Endothelial cell (in vitro differentiated cells): Measurements from ENCODE around the gene PDE4B. TPM values are rescaled to one million over a fixed set of nuclear protein-coding genes. Genes with fewer than 3 reads are reported as not detected.
A peak's percentile ranks its signal among the peaks of the same experiment; 100 is the strongest.
"Not testable (repeated sequence)": the region's sequence is repeated elsewhere in the genome, so short reads cannot be mapped to it uniquely, and the experiment has no call there.

ENCODE experiments used
- DNase-seq: peaks from one replicate; pipeline ENCODE4 v3.0.0; 2021; ENCODE audit warnings: low spot score
- H3K27ac Mint-ChIP-seq: one replicate; pipeline ENCODE4 v1.8.0; 2021; ENCODE audit warnings: mixed read lengths, inconsistent platforms; ENCODE audit not compliant: unreplicated experiment
- H3K27me3 Mint-ChIP-seq: one replicate; pipeline ENCODE4 v1.8.0; 2021; ENCODE audit warnings: mild to moderate bottlenecking, moderate library complexity, mixed read lengths, inconsistent platforms; ENCODE audit not compliant: unreplicated experiment
- H3K36me3 Mint-ChIP-seq: one replicate; pipeline ENCODE4 v1.8.0; 2021; ENCODE audit warnings: mild to moderate bottlenecking, low read depth, mixed read lengths, inconsistent platforms; ENCODE audit not compliant: unreplicated experiment
- H3K4me1 Mint-ChIP-seq: one replicate; pipeline ENCODE4 v1.8.0; 2021; ENCODE audit warnings: mild to moderate bottlenecking, mixed read lengths, inconsistent platforms; ENCODE audit not compliant: unreplicated experiment
- H3K4me3 Mint-ChIP-seq: one replicate; pipeline ENCODE4 v1.8.0; 2021; ENCODE audit warnings: mild to moderate bottlenecking, mixed read lengths, inconsistent platforms; ENCODE audit not compliant: unreplicated experiment
- H3K9me3 Mint-ChIP-seq: one replicate; pipeline ENCODE4 v1.8.0; 2021; ENCODE audit warnings: mixed read lengths, inconsistent platforms; ENCODE audit not compliant: unreplicated experiment
- total RNA-seq: library from RNA; stranded (reverse); fragmentation: NEBNext Ultra II Directional; extraction: Animal tissue kit (Norgen Biotek cat#: 25700); gene quantifications from one replicate; pipeline ENCODE4 v1.2.1, GENCODE V29; 2021; ENCODE audit not compliant: unreplicated experiment
- TF ChIP-seq, protein P1 (sequence below): fragments of 200-600 bp; sonication (generic); IDR thresholded peaks from one replicate; pipeline ENCODE4 v1.5.0; 2021; ENCODE audit warnings: antibody characterized with exemption; ENCODE audit not compliant: unreplicated experiment

Gene PDE4B
- total RNA-seq, 1 donor from 2014 or later = 45.6 TPM

GRCh38 chr1:65844296-65844695 lies 51.6 kb downstream of the PDE4B start:
- no peaks in the 10 kb centered on the region for H3K4me1 Mint-ChIP-seq
- TF ChIP-seq, protein P1, sequence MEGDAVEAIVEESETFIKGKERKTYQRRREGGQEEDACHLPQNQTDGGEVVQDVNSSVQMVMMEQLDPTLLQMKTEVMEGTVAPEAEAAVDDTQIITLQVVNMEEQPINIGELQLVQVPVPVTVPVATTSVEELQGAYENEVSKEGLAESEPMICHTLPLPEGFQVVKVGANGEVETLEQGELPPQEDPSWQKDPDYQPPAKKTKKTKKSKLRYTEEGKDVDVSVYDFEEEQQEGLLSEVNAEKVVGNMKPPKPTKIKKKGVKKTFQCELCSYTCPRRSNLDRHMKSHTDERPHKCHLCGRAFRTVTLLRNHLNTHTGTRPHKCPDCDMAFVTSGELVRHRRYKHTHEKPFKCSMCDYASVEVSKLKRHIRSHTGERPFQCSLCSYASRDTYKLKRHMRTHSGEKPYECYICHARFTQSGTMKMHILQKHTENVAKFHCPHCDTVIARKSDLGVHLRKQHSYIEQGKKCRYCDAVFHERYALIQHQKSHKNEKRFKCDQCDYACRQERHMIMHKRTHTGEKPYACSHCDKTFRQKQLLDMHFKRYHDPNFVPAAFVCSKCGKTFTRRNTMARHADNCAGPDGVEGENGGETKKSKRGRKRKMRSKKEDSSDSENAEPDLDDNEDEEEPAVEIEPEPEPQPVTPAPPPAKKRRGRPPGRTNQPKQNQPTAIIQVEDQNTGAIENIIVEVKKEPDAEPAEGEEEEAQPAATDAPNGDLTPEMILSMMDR = no peak
- H3K27ac Mint-ChIP-seq = no peak overlapping the region
- no peak overlapping the region for H3K4me3 Mint-ChIP-seq
- no peaks in the 10 kb centered on the region for H3K27me3 Mint-ChIP-seq
- no peaks in the 10 kb centered on the region for H3K9me3 Mint-ChIP-seq
- no peak for DNase-seq
- no peaks in the 10 kb centered on the region for H3K36me3 Mint-ChIP-seq

- no peaks in the 10 kb centered on the region for H3K36me3 Mint-ChIP-seq
- no peak overlapping the region for H3K4me3 Mint-ChIP-seq
- H3K4me1 Mint-ChIP-seq = no peaks in the 10 kb centered on the region
- no peak overlapping the region for H3K27ac Mint-ChIP-seq
- no peak for DNase-seq
- H3K27me3 Mint-ChIP-seq = no peaks in the 10 kb centered on the region
- TF ChIP-seq, protein P1 = no peak
- no peaks in the 10 kb centered on the region for H3K9me3 Mint-ChIP-seq
Measured at GRCh38 chr1:65844821-65845534, 52.3 kb downstream of the PDE4B start.

DNA sequence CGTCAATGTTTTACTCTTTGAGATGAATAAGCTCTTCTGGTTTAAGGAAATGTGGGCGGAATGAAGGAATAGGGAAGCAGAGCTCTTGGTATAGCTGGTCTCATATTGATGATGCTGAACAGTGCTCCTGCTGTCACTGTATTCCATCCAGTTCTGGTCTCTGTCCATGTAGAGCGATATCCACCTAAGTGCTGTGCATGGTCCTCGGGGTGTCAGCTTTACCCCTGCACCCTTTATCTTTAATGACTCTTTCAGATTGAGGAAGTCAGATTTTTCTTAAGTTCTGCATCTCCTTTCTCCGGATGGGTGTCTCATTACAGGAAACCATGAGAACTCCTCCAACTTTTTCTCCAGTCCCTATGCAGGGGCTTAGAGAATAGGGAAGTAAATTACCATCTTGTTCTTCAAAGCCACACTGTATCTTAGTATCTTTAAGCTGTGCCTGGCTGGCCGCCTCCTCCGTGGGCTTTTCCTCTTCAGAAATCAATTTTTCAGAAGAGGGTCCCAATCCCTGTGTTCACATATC lies 52.9 kb downstream of the PDE4B start:
- no peaks in the 10 kb centered on the region for H3K4me1 Mint-ChIP-seq
- H3K4me3 Mint-ChIP-seq = no peak overlapping the region
- H3K27ac Mint-ChIP-seq = no peak overlapping the region
- no peaks in the 10 kb centered on the region for H3K27me3 Mint-ChIP-seq
- TF ChIP-seq, protein P1 = no peak
- H3K36me3 Mint-ChIP-seq = no peaks in the 10 kb centered on the region
- peaks cover 4% of the 10 kb centered on the region for H3K9me3 Mint-ChIP-seq
- no peak for DNase-seq

DNA sequence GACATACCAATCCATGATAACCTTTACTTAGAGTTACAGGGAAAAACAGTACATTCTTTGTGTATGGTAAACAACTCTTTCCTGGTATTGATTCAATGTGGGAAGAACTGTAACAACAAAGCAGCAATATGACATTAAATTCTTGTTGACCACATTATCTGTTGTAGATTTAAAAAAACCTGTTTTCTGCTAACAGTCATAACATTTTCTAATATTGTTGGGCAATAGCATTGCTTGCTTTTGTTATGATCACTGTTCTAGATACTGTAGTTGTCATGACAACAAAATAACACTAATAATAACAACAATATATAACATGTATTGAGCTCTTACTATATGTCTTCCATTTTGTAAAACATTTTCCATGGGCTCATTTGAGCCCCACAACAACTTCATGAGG lies 54.2 kb downstream of the PDE4B start:
- Mint-ChIP-seq H3K27me3 (no peaks in the 10 kb centered on the region), H3K4me1 (no peaks in the 10 kb centered on the region), H3K36me3 (no peaks in the 10 kb centered on the region), H3K4me3 (no peak overlapping the region), H3K27ac (peak overlapping the region; percentile 90), H3K9me3 (peaks cover 4% of the 10 kb centered on the region)
- TF ChIP-seq, protein P1 = no peak
- no peak for DNase-seq

GRCh38 chr1:65850281-65850680 lies 57.6 kb downstream of the PDE4B start:
- no peaks in the 10 kb centered on the region for H3K27me3 Mint-ChIP-seq
- H3K36me3 Mint-ChIP-seq = no peaks in the 10 kb centered on the region
- DNase-seq = no peak

GRCh38 chr1:65856591-65856990 lies 63.9 kb downstream of the PDE4B start:
- H3K36me3 Mint-ChIP-seq, DNase-seq, H3K4me1 Mint-ChIP-seq, H3K27ac Mint-ChIP-seq, H3K27me3 Mint-ChIP-seq, H3K4me3 Mint-ChIP-seq, H3K9me3 Mint-ChIP-seq: not testable (repeated sequence)

More at GRCh38 chr1:65850281-65850680, 57.6 kb downstream of the PDE4B start:
- H3K4me1 Mint-ChIP-seq = no peaks in the 10 kb centered on the region
- no peak overlapping the region for H3K27ac Mint-ChIP-seq
- no peak overlapping the region for H3K4me3 Mint-ChIP-seq
- peaks cover 4% of the 10 kb centered on the region for H3K9me3 Mint-ChIP-seq
- TF ChIP-seq, protein P1 = no peak
